Activated naive CD8-positive, alpha-beta T cell treated with anti-CD3 and anti-CD28 coated beads, Interleukin-2, amount 50 U/mL, for 16 hours (primary cell): Measurements from ENCODE around the gene ORMDL3.
"Not testable (repeated sequence)": the region's sequence is repeated elsewhere in the genome, so short reads cannot be mapped to it uniquely, and the experiment has no call there.

Experiments
- DNase-seq: peaks from one replicate; pipeline ENCODE4 v3.0.0-alpha.2; 2020; ENCODE audit warnings: low read depth, low spot score

ORMDL3 gene

GRCh38 chr17:39949028-39949427 lies 21.6 kb upstream of the ORMDL3 start:
- no peak for DNase-seq

DNA sequence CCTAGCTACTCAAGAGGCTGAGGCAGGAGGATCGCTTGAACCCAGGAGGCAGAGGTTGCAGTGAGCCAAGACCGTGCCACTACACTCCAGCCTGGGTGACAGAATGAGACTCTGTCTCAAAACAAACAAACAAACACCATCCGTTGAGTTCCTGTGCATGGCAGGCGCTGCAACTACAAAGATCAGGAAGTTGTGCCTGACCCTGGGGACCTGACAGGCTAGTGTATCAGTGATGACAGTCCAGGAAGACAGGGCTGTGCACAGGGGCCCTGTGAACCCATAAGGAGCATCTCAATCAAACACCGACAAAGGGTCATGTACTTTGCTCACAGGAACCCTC lies 21.1 kb upstream of the ORMDL3 start:
- DNase-seq: not testable (repeated sequence)

GRCh38 chr17:39946551-39947330 lies 19.3 kb upstream of the ORMDL3 start:
- no peak for DNase-seq

DNA sequence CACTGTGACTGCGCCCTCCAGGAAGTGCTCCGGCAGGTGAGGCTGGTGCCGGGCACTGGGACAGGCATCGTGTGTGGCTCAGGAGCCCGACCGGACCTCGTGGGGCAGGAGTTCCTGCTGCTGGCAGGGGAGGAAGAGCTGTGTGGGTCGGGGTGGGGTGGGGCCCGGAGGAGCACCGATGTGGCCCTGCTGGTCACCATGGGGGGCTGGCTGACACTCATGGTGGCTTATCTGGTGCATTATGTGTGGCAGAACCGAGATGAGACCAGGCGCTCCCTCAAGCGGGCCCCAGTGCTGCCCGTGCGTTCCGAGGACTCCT lies 17.0 kb upstream of the ORMDL3 start:
- no peak for DNase-seq

DNA sequence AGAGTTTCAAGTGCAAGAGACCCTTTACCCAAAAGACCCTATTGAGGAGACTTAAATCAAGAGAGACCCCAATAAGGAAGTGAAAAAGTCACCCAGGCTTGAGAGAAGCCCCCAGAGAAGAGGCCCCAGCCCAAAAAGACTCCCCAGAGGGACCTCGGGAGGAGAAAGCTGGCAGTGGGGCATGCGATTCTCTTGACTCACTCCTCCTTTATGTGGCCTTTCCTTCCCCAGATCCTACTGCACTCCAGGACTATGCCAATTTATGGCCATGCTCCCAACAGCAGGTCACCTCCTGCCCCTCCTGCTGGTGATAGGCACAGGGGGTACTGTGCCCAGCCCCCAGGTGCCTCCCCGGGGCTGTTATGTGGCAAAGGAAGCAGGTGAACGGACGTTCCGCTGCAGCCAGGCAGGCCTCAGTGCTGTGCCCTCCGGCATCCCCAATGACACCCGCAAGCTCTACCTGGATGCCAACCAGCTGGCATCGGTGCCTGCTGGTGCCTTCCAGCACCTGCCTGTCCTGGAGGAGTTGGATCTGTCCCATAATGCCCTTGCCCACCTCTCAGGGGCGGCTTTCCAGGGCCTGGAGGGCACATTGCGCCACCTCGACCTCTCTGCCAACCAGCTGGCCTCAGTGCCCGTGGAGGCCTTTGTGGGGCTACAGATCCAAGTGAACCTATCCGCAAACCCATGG lies 16.4 kb upstream of the ORMDL3 start:
- no peak for DNase-seq

GRCh38 chr17:39939588-39940419 lies 12.4 kb upstream of the ORMDL3 start:
- no peak for DNase-seq

DNA sequence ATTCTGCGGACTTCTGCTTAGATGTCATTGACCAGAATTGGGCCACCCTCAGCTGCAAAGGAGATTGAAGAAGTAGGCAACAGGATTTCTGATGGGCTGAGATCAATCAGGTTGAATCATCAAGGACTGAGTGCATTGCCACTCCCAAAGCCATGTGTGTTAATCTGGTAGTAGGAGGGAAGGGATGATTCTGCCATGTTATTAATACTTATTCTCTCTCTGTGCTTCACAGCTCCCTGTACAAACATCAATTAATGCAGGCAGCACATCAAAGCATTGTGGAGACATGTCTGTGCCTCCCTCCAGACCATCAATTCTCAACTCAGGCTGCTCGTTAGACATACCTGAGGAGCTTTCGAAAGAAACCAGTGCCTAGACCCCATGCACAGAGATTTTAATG lies 11.7 kb upstream of the ORMDL3 start:
- DNase-seq: no peak

- DNase-seq: no peak
Observed at GRCh38 chr17:39938140-39938869, 10.9 kb upstream of the ORMDL3 start.

- no peak for DNase-seq
Observed at GRCh38 chr17:39937447-39937846, 10.0 kb upstream of the ORMDL3 start.

GRCh38 chr17:39935909-39936308 lies 8.5 kb upstream of the ORMDL3 start:
- no peak for DNase-seq

DNA sequence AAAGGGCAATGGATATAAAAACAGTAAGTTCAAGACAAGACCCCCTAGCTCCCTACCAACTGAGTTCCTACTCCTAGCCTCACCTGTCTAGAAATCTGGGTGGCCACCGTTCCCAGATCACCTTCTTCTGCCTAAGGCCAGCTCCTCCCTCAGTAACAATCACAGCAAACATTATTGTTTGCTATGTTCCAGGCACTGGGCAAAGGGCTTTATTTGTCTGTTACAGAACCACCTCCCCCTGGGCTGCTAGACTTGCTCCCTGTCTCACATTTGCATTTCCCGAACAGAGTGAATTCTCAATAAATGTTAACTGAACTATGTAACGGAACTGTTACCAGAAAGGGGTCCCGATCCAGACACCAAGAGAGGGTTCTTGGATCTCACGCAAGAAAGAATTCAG lies 6.9 kb upstream of the ORMDL3 start:
- DNase-seq: no peak

GRCh38 chr17:39933912-39934311 lies 6.5 kb upstream of the ORMDL3 start:
- no peak for DNase-seq

- no peak for DNase-seq
Observed at GRCh38 chr17:39929646-39930407, 2.4 kb upstream of the ORMDL3 start.

DNA sequence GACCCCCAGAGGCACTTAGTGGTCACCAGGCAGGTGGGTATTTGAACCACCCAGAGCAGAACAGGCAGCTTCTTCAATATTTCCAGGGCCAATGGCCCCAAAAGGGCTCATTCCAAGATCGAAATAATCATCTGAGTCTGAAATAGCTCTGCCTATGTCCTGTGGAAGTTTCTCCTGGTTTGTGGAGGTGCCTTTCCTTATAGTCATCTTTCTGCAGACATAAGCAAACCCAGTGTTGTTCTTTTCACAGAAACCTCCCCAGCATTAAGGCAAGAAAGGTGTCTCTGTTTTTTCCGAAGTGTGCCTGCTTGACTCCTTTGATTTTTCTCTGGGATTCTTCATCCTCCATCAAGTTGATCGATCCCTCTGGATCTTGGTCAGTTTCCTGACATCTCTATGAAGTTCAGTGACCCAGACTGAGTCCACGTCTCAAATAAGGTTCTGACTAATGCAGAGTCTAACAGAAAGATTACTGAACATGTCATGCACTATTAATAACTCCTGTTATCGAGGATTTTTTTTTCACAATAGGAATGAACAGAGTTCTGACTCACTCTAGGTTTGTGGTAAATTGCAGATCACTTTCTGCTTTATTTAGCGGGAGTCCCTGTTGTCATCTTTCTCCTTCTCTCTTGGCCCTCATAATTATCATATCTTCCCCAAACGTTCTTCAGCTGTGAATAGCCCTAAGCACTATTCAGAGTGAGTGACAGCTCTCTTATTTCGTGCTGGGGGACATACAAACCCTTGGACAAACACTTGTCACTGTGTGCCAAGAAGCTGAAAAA lies 1.7 kb upstream of the ORMDL3 start:
- no peak for DNase-seq

GRCh38 chr17:39927929-39928857 lies 792 bp upstream of the ORMDL3 start:
- DNase-seq: no peak

- no peak for DNase-seq
Observed at GRCh38 chr17:39926588-39927100, 757 bp downstream of the ORMDL3 start.

- no peak for DNase-seq
Observed at GRCh38 chr17:39926135-39926587, 1.2 kb downstream of the ORMDL3 start.

- no peak for DNase-seq
Observed at GRCh38 chr17:39925282-39926134, 1.9 kb downstream of the ORMDL3 start.
